Cardiac septum (tissue), 1 donor: ENCODE results near the gene ADK. TPM values are rescaled to one million over a fixed set of nuclear protein-coding genes. Genes with fewer than 3 reads are reported as not detected.
"Not testable (repeated sequence)": the region's sequence is repeated elsewhere in the genome, so short reads cannot be mapped to it uniquely, and the experiment has no call there.

ENCODE experiments used
- DNase-seq: peaks from one replicate; pipeline ENCODE4 v3.0.0-alpha.2; 2020; ENCODE audit warnings: low spot score
- intact Hi-C: fragments of 100-400 bp; cut with DNase I; formaldehyde crosslinking; loops from one replicate; pipeline ENCODE4 v1.14.0; 2022
- total RNA-seq: library from RNA; stranded (reverse); fragmentation: NEBNext Ultra II Directional; extraction: Animal tissue kit (Norgen Biotek cat#: 25700); gene quantifications from one replicate; pipeline ENCODE4 v1.2.1, GENCODE V29; 2021
- donor health status: DM: no; HTN: no; CAD: no.

ADK gene
- total RNA-seq, 1 donor from 2014 or later: 28.0 TPM

GRCh38 chr10:74176380-74177139 is 25.5 kb downstream of the ADK start:
- peak; percentile 97 for DNase-seq
- intact Hi-C loops: loop anchor here (2.0 kb wide), 1 partner anchor 26 kb away; the partner anchor contains the start of genes ADK and AP3M1

- intact Hi-C loops: loop anchor here (2.0 kb wide), 1 partner anchor 26 kb away; the partner anchor contains the start of genes ADK and AP3M1
Observed at GRCh38 chr10:74177140-74177677, 26.2 kb downstream of the ADK start.

GRCh38 chr10:74178042-74178791 is 27.2 kb downstream of the ADK start:
- no peak for DNase-seq
- intact Hi-C loops: no loop called here

More at GRCh38 chr10:74177140-74177677, 26.2 kb downstream of the ADK start:
- DNase-seq: no peak

GRCh38 chr10:74179111-74179710 is 28.2 kb downstream of the ADK start:
- intact Hi-C loops: no loop called here
- no peak for DNase-seq

- intact Hi-C loops: no loop called here
- DNase-seq: no peak
Observed at GRCh38 chr10:74186678-74187077, 35.7 kb downstream of the ADK start.

- DNase-seq: no peak
- intact Hi-C loops: no loop called here
Observed at GRCh38 chr10:74187237-74187636, 36.2 kb downstream of the ADK start.

- DNase-seq, intact Hi-C loops: not testable (repeated sequence)
Observed at GRCh38 chr10:74188617-74189016, 37.6 kb downstream of the ADK start.

GRCh38 chr10:74189999-74190421 is 39.0 kb downstream of the ADK start:
- intact Hi-C loops: no loop called here

GRCh38 chr10:74190494-74190893 is 39.5 kb downstream of the ADK start:
- intact Hi-C loops: no loop called here
- DNase-seq: no peak

More at GRCh38 chr10:74189999-74190421, 39.0 kb downstream of the ADK start:
- no peak for DNase-seq

GRCh38 chr10:74194545-74194944 is 43.5 kb downstream of the ADK start:
- no peak for DNase-seq
- intact Hi-C loops: no loop called here

- DNase-seq: no peak
- intact Hi-C loops: no loop called here
Observed at GRCh38 chr10:74194999-74195398, 44.0 kb downstream of the ADK start.

GRCh38 chr10:74199315-74199714 is 48.3 kb downstream of the ADK start:
- DNase-seq: no peak
- intact Hi-C loops: no loop called here

GRCh38 chr10:74202356-74202755 is 51.3 kb downstream of the ADK start:
- DNase-seq: no peak
- intact Hi-C loops: no loop called here

GRCh38 chr10:74206746-74207145 is 55.7 kb downstream of the ADK start:
- DNase-seq: no peak
- intact Hi-C loops: no loop called here

GRCh38 chr10:74207691-74208480 is 56.9 kb downstream of the ADK start:
- intact Hi-C loops: no loop called here
- no peak for DNase-seq

GRCh38 chr10:74208997-74209396 is 58.0 kb downstream of the ADK start:
- intact Hi-C loops: no loop called here

GRCh38 chr10:74213019-74213418 is 62.0 kb downstream of the ADK start:
- DNase-seq: no peak
- intact Hi-C loops: no loop called here

More at GRCh38 chr10:74208997-74209396, 58.0 kb downstream of the ADK start:
- no peak for DNase-seq

GRCh38 chr10:74213571-74214162 is 62.6 kb downstream of the ADK start:
- intact Hi-C loops: no loop called here

GRCh38 chr10:74217110-74217509 is 66.1 kb downstream of the ADK start:
- not testable (repeated sequence) for DNase-seq

More at GRCh38 chr10:74213571-74214162, 62.6 kb downstream of the ADK start:
- no peak for DNase-seq

More at GRCh38 chr10:74217110-74217509, 66.1 kb downstream of the ADK start:
- intact Hi-C loops: not testable (repeated sequence)
